NCI-H2171 treated with DMSO at 0.1 percent for 48 hours (cell line): ENCODE measurements around the gene XAGE1A.
"Not testable (repeated sequence)": the region's sequence is repeated elsewhere in the genome, so short reads cannot be mapped to it uniquely, and the experiment has no call there.

ENCODE experiments used
- DNase-seq: peaks from one replicate; lab custom pipeline; 2025; lab: John Stamatoyannopoulos, UW

XAGE1A gene

GRCh38 chrX:52495545-52496418, at the start of gene XAGE1A:
TSS of gene XAGE1A (plus strand) at chrX:52495808. CDS start at chrX:52497362, 1,554 bp downstream.
- DNase-seq = not testable (repeated sequence)

DNA sequence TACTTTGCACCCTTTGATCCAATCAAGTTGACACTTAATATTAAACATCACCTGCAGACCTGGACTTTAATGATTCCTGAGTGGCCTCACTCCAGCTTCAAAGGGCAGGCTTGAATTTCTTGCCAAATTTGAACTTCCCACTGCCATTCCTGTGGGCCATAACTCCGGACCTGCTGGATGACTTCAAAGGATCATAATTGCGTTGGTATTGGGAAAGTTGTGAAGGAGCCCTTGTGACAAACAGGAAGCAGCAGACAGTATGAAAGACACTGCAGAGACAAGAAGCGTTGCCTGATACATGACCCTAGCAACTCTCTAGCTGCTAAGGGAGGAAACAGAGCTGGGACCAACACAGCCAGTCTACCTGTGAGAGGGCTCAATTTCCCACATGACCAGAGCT, 43.6 kb upstream of the XAGE1A start:
- DNase-seq = not testable (repeated sequence)

- DNase-seq = not testable (repeated sequence)
These were observed 24.3 kb upstream of the XAGE1A start for GRCh38 chrX:52471301-52471700.

DNA sequence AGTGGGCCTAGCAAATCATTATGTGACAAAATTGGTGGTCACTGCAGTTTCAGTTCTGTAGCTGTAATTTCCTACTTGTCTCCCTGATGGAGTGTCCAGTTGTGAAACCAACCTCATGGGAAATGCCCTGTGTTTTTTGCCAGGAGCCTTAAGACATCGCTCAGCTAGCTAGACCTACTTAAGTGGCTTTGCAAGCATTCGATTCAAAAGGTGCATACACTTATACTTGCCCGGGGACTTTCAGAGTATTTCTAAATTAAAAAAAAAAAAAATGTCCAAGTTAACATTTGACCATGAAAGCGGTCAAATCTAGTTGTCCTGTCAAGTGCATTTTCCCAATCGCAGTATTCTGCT, 788 bp downstream of the XAGE1A start:
- not testable (repeated sequence) for DNase-seq

- DNase-seq = not testable (repeated sequence)
These were observed 5.8 kb downstream of the XAGE1A start for GRCh38 chrX:52501362-52501761.

DNA sequence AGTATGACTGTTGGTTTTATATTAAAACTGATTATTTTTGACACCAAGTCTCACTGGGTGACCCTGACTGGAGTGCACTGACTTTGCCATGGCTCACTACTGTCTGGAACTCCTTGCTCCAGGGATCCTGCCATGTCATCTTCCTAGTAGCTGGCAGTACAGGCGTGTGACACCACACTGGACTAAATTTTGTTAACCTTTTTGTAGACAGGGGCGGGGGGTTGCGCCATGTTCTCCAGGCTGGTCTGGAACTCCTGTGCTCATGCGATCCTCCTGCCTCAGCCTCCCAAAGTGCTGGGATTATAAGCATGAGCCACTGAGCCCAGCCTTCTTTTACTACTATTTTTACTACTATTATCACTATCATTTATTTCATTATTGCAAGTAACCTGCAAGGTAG, 8.9 kb downstream of the XAGE1A start:
- DNase-seq = no peak

DNA sequence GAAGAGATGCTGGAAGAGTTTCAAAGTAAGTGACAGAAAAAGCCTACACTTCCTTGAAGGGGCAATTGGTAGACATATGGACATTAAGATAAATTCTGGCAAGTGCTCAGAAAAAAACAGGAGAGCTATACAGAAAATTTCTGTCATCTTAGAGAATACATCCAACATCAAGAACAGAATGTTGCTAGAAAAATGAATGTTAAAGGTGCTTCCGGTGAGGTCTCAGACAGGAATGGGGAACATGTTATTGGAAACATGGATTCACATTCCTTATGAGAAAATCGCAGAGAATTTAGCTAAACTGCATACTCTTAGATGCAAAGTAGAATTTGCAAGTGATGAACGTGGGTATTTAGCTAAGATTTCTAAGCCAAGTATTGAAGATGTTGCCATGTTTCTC, 11.7 kb downstream of the XAGE1A start:
- DNase-seq = no peak

GRCh38 chrX:52509916-52510315, 14.3 kb downstream of the XAGE1A start:
- no peak for DNase-seq

DNA sequence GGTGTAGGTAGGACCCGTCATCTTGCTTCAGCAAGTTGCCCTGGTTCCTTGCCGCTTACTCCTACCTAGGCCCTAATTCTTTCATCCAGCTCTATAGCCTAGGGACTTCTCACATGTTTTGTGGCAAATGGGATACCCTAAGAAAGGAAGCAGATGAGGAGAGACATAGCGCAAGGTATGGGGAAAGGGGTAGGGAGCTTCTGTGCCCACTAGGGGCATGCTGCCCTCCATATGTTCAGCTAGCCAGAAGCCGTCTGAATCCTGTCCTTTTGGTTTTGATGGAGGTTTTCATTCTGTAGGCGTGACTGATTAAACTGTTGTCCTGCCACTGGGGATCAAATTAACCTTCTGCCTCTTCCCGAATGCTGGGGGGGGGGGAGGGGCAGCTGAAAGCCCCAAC, 15.5 kb downstream of the XAGE1A start:
- DNase-seq = not testable (repeated sequence)

- DNase-seq = not testable (repeated sequence)
These were observed 20.7 kb downstream of the XAGE1A start for GRCh38 chrX:52516110-52516986.

- not testable (repeated sequence) for DNase-seq
These were observed 21.3 kb downstream of the XAGE1A start, which contains the start of gene XAGE1B for GRCh38 chrX:52516987-52517325. TSS of gene XAGE1B (minus strand) at chrX:52517063. CDS start at chrX:52515527, 1,536 bp downstream.

- DNase-seq = not testable (repeated sequence)
These were observed 45.4 kb downstream of the XAGE1A start for GRCh38 chrX:52541051-52541450.

DNA sequence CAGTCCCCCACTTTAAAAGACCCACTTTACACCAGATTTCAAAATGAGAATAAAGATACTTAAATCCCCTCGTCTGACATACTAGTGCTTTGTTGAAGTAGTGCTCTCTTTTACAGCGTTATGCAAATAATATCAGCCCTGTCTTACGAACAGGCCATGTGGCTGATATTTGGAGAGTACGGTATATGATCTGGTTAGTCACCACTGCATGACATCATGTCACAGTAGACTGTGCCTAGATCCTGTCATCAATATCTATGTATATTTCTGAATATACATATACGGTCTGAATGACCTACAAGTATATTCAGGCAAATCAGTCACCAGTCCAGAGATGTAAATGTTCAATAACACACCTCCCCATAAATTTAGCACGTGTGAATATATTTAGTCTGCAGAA, 46.7 kb downstream of the XAGE1A start:
- no peak for DNase-seq

GRCh38 chrX:52544147-52544840, 48.7 kb downstream of the XAGE1A start:
- DNase-seq = no peak

- not testable (repeated sequence) for DNase-seq
These were observed 53.2 kb downstream of the XAGE1A start for GRCh38 chrX:52548769-52549168.
